C4-2B (cell line): Measurements from ENCODE around the gene SKI.

Experiments used
- H3K27ac ChIP-seq: fragments of 450-650 bp; 2 replicates; pipeline ENCODE4 v1.5.1; 2017
- ZFX ChIP-seq: fragments of 450-650 bp; IDR thresholded peaks from 2 replicates; pipeline ENCODE4 v1.6.1; 2017
- TF ChIP-seq, protein P1 (sequence below): fragments of 450-650 bp; conservative IDR thresholded peaks from 2 replicates; pipeline ENCODE4 v1.5.1; 2017; ENCODE audit warnings: mild to moderate bottlenecking

The SKI gene

DNA sequence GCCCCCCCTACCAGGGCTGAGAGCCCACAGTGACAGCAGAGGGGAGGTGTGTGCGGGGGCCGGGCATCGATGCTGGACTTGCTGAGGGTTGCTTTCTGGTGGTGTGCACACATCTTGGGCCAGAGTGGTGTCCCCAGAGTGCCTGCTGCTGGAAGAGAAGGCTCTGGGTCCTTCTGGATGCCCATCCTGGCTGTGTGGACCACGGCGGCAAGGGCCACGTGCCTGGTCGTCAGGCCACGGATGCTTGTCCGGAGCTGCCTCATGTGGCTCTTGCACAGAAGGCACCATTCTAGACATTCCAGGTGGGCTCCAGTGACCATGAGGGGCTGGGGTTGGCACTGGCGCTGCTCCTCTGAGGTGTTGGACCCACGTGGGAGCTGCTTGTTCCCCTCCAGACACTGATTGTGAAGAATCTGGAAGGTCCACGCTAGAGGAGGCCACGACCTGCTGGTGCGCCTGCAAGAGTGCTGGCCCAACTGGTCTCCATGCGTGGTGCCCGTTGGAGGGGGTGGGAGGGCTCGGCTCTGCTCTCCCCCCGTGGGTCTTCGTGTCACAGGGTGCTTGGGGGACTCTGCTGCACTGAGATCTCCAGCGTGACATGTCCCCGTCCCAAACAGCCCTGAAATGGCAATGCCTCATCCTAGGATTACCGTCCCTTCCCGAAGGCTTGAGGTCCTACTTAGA, 25.8 kb downstream of the SKI start:
- TF ChIP-seq, protein P1, sequence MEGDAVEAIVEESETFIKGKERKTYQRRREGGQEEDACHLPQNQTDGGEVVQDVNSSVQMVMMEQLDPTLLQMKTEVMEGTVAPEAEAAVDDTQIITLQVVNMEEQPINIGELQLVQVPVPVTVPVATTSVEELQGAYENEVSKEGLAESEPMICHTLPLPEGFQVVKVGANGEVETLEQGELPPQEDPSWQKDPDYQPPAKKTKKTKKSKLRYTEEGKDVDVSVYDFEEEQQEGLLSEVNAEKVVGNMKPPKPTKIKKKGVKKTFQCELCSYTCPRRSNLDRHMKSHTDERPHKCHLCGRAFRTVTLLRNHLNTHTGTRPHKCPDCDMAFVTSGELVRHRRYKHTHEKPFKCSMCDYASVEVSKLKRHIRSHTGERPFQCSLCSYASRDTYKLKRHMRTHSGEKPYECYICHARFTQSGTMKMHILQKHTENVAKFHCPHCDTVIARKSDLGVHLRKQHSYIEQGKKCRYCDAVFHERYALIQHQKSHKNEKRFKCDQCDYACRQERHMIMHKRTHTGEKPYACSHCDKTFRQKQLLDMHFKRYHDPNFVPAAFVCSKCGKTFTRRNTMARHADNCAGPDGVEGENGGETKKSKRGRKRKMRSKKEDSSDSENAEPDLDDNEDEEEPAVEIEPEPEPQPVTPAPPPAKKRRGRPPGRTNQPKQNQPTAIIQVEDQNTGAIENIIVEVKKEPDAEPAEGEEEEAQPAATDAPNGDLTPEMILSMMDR = no peak
- TF ChIP-seq ZFX = no peak
- H3K27ac ChIP-seq = no peak overlapping the region; the same call in 1 of the 2 replicates

DNA sequence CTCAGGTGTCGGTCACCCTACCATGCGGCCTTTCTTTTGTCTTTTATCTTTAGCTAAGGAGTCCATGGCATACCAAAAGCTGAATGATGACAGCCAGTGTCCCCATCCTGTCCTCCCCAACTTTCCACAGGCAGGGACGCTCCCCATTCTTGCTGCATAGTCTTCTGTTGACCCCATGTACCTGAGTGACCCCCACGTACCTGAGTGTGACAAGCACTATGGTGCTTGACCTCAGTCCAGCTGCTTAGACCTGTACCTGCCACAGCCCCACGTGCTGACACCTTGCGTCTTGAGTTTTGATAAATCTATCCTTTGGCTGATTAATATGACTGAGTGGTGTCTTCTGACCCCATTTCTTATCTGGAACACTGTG, 26.9 kb downstream of the SKI start:
- H3K27ac ChIP-seq = peak overlapping the region; percentile 8; the same call in 1 of the 2 replicates
- TF ChIP-seq, protein P1 = no peak
- no peak for TF ChIP-seq ZFX

GRCh38 chr1:2255420-2256369, 27.6 kb downstream of the SKI start:
- H3K27ac ChIP-seq = peak overlapping the region; percentile 8
- no peak for TF ChIP-seq ZFX
- TF ChIP-seq, protein P1 = no peak

DNA sequence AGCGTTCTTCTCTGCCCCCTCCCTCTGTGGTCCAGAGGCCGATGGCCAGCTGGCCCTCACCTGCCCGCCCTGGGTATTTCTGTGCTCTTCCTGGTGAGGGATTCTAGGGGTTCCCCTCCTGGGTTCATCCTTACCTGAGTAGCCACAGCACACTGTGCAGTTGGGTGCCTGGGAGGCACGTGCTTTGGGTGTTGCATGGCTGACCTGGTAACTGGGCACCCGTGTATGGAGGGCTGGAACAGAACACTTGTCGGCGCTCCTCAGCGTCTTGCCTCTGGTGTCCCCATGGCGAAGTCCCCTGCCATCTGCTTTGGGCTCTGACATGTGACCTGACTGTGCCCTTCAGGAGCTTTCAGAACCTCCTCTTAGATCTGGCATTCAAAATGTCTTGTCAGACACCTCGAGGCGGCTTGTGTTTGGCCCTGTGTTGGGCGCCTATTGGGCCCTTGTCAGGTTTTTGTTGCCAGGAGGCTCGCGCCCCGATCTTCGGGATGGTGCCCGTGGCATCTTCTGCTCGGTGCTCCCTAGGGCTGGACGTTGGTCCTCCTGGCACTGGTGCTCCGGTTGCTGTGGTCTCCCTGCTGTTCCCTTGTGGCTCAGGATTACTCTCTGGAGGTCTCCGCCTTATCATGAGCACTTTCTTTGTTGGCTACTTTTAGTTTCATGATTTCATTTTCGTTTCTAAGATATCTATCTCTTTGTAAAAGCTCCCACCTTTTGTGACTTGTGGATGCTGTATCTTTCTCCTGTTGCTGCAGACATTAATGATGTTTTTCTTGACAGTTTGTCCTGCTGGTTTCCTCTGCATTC, 28.5 kb downstream of the SKI start:
- no peak for TF ChIP-seq ZFX
- TF ChIP-seq, protein P1 = no peak
- peak overlapping the region; percentile 8 for H3K27ac ChIP-seq

DNA sequence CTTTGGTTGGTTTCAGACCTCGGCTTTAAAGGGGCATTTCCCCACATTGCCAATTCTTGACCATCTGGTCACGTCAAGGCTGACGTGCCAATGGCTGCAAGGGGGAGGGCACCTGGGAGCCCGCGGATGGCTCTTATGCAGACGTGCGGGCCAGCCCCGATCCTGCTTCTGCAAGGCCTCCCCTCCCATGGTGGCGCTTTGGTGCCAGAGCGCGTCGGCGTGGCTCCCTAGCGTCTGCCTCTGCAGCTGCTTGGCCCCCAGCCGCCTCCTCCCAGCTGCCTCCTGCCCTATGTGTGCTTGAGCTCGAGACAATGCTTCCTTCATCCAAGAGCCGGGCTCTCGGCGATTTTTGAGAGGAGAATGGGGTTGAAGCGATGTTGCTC, 29.1 kb downstream of the SKI start:
- H3K27ac ChIP-seq = no peak overlapping the region
- no peak for TF ChIP-seq ZFX

DNA sequence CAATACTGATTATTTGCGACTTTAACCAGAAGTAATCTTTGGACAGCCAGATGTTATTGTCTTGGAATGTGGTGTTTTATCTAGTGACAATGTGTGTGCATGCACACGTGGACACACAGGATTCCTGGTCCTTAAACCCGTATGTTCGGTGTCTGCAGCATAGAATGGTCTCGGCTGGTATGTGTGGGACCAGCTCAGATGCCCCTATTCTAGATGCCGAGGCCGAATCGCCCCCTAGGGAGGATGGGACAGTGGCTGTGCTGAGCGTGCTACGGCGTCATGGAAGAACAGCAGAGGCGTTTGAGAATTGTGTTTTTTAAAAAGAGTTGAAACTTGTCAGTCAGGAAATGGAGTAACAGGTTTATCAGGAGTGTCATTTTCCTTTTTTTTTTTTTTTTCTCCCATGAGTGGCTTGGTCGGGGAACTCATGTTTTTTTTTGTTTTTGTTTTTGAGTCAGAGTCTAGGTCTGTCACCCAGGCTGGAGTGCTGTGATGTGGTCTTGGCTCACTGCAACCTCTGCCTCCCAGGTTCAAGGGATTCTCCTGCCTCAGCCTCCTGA, 30.1 kb downstream of the SKI start:
- TF ChIP-seq, protein P1 = no peak
- TF ChIP-seq ZFX = no peak
- H3K27ac ChIP-seq = peak overlapping the region; percentile 40

DNA sequence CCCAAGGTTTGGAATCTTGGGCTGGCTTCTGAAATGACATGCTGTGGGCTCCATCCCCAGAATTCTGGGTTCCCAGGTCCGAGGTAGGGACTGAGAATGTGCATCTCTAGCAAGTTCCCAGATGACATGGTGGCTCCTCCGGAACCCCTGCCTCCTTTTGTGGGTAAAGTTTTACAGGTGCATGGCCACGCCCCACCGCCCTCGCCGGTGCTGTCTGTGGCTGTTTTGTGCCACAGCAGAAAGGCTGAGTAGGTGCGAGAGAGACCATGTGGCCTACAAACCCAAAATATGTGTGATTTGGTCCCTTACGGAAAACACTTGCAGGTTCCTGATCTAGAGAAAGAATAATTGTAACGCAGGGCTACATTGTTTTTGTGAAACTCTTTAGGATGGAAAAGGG, 30.9 kb downstream of the SKI start:
- H3K27ac ChIP-seq = peak overlapping the region; percentile 40
- TF ChIP-seq, protein P1 = no peak
- TF ChIP-seq ZFX = no peak
